Peyer's patch (tissue), 4 donors: ENCODE measurements around the gene RBL2. TPM values are rescaled to one million over a fixed set of nuclear protein-coding genes. Genes with fewer than 3 reads are reported as not detected.
"Not testable (repeated sequence)": the region's sequence is repeated elsewhere in the genome, so short reads cannot be mapped to it uniquely, and the experiment has no call there.

Experiments
- DNase-seq, 3 donors: peaks; one replicate each; pipeline ENCODE4 v3.0.0-alpha.2; 2017 to 2019
- H3K27ac ChIP-seq, 4 donors: fragments of 200-600 bp; sonication (generic); one replicate each; pipeline ENCODE4 v1.5.1; 2016 to 2019
- H3K27me3 ChIP-seq, 2 donors: fragments of 200-600 bp; sonication (generic); one replicate each; pipeline ENCODE4 v1.5.1; 2019
- H3K36me3 ChIP-seq, 3 donors: fragments of 200-600 bp; sonication (generic); one replicate each; pipeline ENCODE4 v1.5.1; 2016 to 2019
- H3K4me1 ChIP-seq, 4 donors: fragments of 200-600 bp; sonication (generic); one replicate each; pipeline ENCODE4 v1.5.1; 2016 to 2019
- H3K4me3 ChIP-seq, 4 donors: fragments of 200-600 bp; sonication (generic); 1 replicate in 3 of 4; 2 replicates in 1 of 4; pipeline ENCODE4 v1.5.1; 2016 to 2019; ENCODE audit warnings: mild to moderate bottlenecking in 1 of 4
- H3K9me3 ChIP-seq, 4 donors: fragments of 200-600 bp; sonication (generic); one replicate each; pipeline ENCODE4 v1.5.1; 2016 to 2019; ENCODE audit warnings: mild to moderate bottlenecking in 1 of 4
- CTCF ChIP-seq, 6 experiments: fragments of 450-650 bp in 4 of 6; fragments of 200-600 bp in 2 of 6; sonication (generic) in 1 of 6; IDR thresholded peaks; one replicate each; pipeline ENCODE4 v1.5.1; 2017 to 2019; ENCODE audit warnings: antibody characterized with exemption in 6 of 6, mild to moderate bottlenecking in 3 of 6, moderate library complexity in 1 of 6
- POLR2A ChIP-seq, 2 donors: fragments of 450-650 bp; IDR thresholded peaks; one replicate each; pipeline ENCODE4 v1.5.1; 2017; ENCODE audit warnings: antibody characterized with exemption in 2 of 2, mild to moderate bottlenecking in 2 of 2, moderate library complexity in 2 of 2
- total RNA-seq, 4 donors: library from RNA; depleted of rRNA; stranded (reverse); fragments of >200 nt; gene quantifications; one replicate each; pipeline ENCODE4 v1.1.0, GENCODE V29; 2016

The RBL2 gene
- total RNA-seq, 4 donors from 2014 or later = 64.1 to 106 (median 88.4) TPM

DNA sequence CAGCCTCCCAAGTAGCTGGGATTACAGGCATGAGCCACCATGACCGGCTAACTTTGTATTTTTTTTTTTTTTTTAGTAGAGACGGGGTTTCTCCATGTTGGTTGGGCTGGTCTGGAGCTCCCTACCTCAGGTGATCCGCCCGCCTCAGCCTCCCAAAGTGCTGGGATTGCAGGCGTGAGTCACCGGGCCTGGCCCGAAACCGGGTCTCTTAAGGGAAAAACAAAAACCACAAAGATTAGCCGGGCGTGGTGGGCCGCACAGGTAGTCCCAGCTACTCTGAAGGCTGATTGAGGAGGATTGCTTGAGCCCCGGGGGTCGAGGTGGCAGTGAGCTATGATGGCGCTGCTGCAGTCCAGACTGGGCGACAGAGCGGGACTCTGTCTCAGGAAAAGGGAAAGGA is 19.9 kb upstream of the RBL2 start:
- Histone ChIP-seq H3K27ac (no peak overlapping the region), H3K9me3 (no peaks in the 10 kb centered on the region), H3K4me1 (no peaks in the 10 kb centered on the region), H3K4me3 (no peak overlapping the region), H3K27me3 (no peaks in the 10 kb centered on the region), H3K36me3 (no peaks in the 10 kb centered on the region)
- TF ChIP-seq POLR2A (IDR thresholded peaks at IDR 0.05) = no peak
- no peak for TF ChIP-seq CTCF (IDR thresholded peaks at IDR 0.05)
- DNase-seq = no peak

- Histone ChIP-seq H3K4me1 (no peaks in the 10 kb centered on the region), H3K27ac (no peak overlapping the region), H3K36me3 (no peaks in the 10 kb centered on the region), H3K27me3 (no peaks in the 10 kb centered on the region), H3K4me3 (no peak overlapping the region), H3K9me3 (no peaks in the 10 kb centered on the region)
- no peak for DNase-seq
- TF ChIP-seq CTCF (IDR thresholded peaks at IDR 0.05) (no peak), POLR2A (IDR thresholded peaks at IDR 0.05) (no peak)
These were observed 18.8 kb upstream of the RBL2 start for GRCh38 chr16:53415504-53415903.

DNA sequence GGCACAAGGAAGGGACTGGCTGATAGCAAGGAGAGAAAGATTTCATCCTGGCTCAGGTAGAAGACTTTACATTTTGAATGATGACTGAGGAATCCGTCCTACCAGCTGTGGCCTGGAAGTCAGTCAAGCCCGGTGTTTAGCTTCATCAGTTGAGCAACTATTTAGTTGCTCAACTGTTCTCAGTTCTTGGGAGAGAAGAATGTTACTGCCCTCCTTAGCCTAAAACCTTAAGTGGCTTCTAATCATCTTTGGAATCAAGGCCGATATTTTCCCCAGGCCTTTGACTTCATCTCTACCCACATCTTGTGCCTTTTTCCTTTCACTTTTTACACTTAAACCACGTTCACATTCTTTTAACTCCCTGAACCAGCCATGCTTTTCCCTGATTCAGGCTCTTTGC is 17.3 kb upstream of the RBL2 start:
- no peaks in the 10 kb centered on the region for H3K9me3 ChIP-seq
- H3K4me3 ChIP-seq = no peak overlapping the region
- TF ChIP-seq CTCF (IDR thresholded peaks at IDR 0.05) (no peak), POLR2A (IDR thresholded peaks at IDR 0.05) (no peak)
- no peaks in the 10 kb centered on the region for H3K27me3 ChIP-seq
- H3K27ac ChIP-seq = no peak overlapping the region
- no peak for DNase-seq
- no peaks in the 10 kb centered on the region for H3K4me1 ChIP-seq
- no peaks in the 10 kb centered on the region for H3K36me3 ChIP-seq

- Histone ChIP-seq H3K9me3 (no peaks in the 10 kb centered on the region), H3K27me3 (no peaks in the 10 kb centered on the region), H3K36me3 (no peaks in the 10 kb centered on the region), H3K4me3 (no peak overlapping the region), H3K4me1 (no peaks in the 10 kb centered on the region), H3K27ac (no peak overlapping the region)
- no peak for DNase-seq
- TF ChIP-seq CTCF (IDR thresholded peaks at IDR 0.05) (no peak), POLR2A (IDR thresholded peaks at IDR 0.05) (no peak)
These were observed 16.3 kb upstream of the RBL2 start for GRCh38 chr16:53417976-53418375.

- not testable (repeated sequence) for H3K4me1 ChIP-seq, H3K9me3 ChIP-seq, H3K36me3 ChIP-seq, DNase-seq, H3K4me3 ChIP-seq, H3K27me3 ChIP-seq, H3K27ac ChIP-seq
These were observed 14.9 kb upstream of the RBL2 start for GRCh38 chr16:53419383-53419709.

GRCh38 chr16:53421248-53421647 is 13.0 kb upstream of the RBL2 start:
- no peak for DNase-seq
- peaks cover 0 to 9% (median 0%) of the 10 kb centered on the region in 4 donors for H3K9me3 ChIP-seq
- no peak for TF ChIP-seq POLR2A (IDR thresholded peaks at IDR 0.05)
- no peak for TF ChIP-seq CTCF (IDR thresholded peaks at IDR 0.05)
- H3K36me3 ChIP-seq = no peaks in the 10 kb centered on the region
- no peak overlapping the region for H3K27ac ChIP-seq
- H3K4me3 ChIP-seq = no peak overlapping the region
- no peaks in the 10 kb centered on the region for H3K27me3 ChIP-seq
- no peaks in the 10 kb centered on the region for H3K4me1 ChIP-seq

DNA sequence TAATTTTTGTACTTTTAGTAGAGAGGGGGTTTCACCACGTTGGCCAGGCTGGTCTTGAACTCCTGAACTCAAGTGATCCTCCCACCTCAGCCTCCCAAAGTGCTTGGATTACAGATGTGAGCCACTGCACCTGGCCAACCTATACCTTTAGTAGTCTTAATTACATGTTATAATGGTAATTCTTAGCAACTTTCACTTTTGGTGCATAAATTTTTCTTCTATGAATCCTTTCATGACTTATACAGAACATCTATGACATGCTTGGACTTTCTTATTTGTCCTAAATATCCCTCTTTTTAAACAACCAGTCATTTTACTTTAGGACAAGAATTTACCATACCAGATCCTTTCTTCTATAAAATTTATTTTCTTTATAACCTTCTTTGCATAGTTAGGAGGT is 10.3 kb upstream of the RBL2 start:
- not testable (repeated sequence) for H3K4me1 ChIP-seq, H3K27me3 ChIP-seq, H3K4me3 ChIP-seq, H3K9me3 ChIP-seq, DNase-seq, H3K36me3 ChIP-seq, H3K27ac ChIP-seq
